GM19463 (cell line): ENCODE data around the gene CPNE7.

Experiments
- ATAC-seq: cut with Tn5 transposase; IDR thresholded peaks from one replicate; pipeline ENCODE4 v1.9.1; 2021; ENCODE audit warnings: mild to moderate bottlenecking, moderate library complexity; ENCODE audit not compliant: unreplicated experiment

CPNE7 gene

DNA sequence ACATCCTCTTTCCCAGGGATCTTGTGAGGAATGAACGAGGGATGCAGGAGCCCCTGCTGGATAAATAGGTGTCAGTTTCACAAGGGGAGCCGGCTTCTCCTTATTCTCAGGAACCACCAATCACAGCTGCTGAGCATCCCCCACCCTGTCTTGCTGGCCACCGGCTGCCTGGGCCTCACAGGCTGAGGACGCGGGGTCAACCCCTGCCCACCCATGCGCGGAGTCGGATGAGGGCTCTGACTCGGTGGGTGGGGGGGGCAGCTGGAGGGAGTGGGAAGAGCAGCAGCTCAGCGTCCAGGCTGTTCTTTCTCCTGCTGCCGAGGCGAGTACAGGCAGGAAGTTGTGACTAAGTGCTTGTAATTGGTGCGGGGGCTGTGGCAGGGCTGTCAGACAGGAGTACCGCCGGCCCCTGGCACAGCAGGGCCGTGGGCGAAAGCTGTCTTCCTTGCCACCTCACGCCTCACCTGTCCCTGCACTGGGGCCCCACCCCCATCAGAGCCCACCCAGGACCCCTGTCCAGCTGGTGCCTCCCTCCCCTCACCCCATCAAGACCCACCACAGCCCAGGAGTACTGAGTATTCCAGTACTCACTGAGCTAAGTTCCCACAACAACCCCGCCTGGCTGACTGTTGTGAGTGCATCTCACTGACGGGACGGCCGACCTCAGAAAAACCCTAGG is 26.9 kb downstream of the CPNE7 start:
- no peak for ATAC-seq

DNA sequence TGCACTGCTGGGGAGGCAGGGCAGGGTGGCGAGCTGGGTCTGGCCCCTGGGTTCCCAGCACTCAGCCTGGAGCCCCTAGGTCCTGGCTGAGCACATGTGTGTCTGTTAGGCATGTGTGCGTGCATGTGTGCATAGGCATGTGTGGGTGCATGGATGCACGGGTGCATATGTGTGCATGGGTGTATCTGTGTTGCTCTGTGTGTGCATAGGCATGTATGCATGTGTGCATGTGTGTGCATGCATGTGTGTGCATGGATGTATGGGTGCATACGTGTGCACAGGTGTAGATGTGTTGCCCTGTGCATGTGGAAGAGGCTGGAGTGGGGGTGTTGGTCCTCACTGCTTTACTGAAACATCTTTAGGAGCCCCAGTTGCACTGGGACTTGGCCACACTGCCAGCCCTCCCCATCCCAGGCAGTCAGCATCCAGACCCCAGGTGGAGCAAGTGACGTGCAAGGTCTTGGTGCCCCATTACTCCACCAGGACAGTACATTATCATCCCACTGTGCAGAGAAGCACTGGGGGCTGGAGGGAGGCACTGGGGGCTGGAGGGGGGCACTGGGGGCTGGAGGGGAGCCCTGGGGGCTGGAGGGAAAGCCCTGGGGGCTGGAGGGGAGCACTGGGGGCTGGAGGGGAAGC is 27.5 kb downstream of the CPNE7 start:
- no peak for ATAC-seq

DNA sequence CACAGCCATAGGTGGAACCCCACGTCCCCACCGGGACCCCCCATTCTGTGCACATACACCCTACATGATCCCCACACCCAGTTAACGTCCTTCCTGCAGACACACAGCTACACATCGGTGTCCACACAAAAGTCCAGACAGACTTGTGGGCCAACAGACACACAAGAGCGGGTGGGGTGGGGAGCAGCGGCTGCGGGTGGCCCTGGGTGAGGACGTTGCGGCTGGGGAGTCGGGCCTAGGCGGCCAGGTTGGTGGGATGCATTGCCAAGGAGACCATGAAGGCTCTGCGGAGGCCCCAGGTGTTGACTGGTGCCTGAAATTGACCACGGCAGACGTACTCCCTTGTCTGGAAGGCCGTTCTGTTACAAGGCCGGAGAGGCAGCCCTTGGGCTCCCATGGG is 29.2 kb downstream of the CPNE7 start:
- no peak for ATAC-seq

DNA sequence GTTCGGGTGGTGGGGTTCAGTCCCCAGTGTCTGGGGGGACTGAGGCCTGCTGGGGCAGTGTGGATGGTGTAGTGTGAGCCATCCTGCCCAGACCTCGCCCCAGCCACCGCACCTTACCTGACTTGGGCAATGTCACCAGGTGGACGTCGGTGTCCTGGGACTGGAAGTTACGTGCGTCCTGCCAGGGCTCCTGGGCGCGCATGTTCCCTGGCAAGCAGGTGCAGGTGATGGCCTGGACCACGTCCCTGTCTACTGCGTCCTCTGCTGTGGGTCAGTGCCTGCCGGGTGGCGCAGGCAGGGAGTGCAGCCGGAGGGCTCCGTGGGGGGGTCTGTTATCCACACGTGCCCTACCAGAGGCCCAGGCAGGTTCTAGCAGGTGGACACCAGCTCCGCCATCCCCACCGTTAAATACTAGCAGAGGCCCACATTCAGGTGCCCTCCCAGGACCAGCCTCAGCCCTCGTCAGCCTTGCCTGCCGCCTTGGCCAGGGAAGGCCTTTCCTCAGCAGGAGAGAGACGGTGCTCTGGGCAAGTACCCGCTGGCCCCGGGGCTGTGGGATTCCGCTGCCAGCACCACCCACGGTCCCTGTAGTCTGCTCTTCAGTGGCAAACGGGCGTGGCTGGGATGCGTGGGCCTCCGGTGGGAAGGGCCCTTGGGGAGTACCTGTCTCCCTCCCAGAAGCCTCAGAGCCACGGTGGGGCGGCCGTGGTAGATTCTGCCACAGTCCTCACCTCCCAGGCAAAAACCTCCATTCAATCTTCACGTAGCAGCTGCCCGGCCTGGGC is 29.8 kb downstream of the CPNE7 start:
- no peak for ATAC-seq

DNA sequence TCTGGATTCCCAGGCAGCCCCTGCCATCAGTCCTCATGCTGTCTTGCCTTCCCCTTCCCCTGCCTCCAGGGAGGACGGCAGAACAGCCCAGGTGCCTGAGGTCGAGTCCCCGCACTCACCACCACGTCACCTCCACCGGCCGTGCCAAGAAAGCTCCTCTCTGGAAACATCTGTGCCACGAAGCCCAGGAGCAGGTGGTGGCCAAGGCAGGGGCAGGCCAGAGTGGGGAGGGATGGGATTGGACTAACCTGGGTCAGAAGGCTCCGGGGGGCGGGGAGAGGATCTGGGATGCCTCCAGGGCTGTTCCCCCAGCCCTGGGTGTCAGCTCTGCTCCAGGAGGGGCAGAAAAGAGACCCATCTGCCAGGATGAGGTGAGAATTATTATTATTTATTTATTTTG is 30.4 kb downstream of the CPNE7 start:
- ATAC-seq = no peak

DNA sequence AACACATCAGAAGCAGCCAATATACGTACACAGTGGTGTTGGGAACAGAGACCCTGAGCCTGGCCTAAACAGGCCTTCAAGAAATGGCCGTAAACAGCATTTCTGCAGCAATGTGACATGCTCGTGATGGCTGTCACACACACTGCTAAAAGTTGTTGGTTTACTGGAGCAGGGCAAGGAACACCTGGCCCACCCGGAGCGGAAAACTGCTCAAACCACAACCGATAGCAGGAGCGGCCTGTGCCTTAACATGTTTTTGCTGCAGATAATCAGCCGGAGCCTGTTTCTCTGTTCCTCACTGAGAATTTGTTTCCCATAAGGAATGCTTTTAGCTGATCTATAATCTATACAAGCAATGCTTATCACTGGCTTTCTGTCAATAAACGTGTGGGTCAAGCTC is 31.9 kb downstream of the CPNE7 start:
- ATAC-seq = no peak

DNA sequence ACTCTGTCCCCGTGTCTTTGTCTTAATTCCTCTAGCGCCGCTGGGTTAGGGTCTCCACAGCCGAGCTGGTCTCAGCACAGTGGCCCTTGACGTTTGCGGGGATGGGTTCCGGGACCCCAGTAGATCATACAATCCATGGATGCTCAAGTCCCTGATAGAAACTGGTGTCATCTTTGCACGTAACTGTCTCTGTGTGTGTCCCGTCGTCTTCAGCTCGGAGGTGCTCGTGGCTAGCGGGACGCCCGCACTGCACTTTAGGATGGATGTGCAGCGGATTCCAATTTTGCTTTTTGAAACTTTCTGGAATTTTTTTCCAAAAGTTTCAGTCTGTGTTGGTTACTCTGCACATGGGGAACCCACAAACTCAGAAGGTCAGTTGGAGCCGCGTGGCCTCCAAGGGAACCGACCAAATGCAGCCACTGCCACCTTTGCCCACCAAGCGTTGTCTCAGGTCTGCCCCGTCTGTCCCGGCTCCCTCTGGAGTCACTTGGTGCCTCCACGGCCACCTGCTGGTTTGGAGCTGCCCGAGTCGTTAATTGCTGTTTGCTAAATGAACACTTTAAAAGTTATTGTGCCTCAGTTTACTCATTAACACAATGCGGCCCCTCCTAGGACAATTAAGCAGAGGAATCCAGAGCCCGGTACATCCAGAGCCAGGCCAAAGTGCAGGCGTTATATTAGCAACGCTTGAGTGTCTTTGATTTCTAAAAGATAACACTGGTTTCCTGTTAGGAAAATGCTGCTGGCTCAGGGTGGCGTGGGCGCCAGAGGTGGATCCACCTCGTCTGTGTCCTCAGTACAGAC is 32.6 kb downstream of the CPNE7 start:
- ATAC-seq = no peak

DNA sequence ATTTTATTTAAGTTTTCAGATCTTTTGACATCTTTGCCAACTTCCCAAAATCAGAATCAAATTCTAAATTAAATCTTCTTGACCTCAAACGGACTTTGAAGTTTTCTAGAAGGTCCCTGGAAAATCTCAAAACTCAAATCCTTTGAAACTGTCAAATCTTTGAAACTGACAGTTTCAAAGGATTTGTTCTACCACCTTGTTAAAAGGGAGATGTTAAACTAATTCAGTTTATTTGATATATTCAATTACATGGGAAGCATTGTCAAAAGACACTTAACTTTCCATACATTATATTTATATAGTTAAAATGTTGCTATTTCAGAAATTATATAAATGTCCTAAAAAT is 34.5 kb downstream of the CPNE7 start:
- no peak for ATAC-seq

DNA sequence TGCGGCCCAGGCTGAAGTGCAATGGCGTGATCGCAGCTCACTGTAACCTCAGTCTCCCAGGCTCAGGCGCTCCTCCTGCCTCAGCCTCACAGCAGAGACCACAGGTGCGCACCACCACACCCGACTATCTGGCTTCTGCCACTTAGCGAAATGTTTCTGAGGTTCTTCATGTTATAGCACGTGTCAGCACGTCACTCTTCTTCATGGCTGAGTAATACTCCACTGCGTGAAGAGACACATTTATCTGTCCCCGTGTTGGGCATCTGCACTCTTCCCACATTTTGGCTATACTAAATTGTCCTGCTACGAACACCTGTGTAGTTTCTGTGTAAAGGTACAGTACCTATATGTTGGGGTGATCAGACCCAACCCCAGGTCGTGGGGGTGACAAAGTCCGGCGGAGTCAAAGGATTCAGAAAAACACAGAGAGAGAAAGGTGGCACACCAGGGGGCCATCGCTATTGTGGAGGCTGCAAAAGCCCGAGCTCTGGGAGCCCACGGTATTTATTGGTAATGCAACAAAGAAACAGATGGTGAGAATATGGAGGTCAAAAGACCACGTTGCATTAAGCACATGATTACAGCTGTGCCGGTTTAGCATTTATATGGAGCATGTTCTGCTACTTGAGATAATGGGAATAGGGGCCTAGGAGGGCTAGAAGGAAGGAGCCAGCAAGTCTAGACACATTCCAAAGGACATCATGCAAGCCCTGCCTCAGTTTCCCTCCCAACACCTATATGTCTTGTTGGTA is 37.0 kb downstream of the CPNE7 start:
- no peak for ATAC-seq

DNA sequence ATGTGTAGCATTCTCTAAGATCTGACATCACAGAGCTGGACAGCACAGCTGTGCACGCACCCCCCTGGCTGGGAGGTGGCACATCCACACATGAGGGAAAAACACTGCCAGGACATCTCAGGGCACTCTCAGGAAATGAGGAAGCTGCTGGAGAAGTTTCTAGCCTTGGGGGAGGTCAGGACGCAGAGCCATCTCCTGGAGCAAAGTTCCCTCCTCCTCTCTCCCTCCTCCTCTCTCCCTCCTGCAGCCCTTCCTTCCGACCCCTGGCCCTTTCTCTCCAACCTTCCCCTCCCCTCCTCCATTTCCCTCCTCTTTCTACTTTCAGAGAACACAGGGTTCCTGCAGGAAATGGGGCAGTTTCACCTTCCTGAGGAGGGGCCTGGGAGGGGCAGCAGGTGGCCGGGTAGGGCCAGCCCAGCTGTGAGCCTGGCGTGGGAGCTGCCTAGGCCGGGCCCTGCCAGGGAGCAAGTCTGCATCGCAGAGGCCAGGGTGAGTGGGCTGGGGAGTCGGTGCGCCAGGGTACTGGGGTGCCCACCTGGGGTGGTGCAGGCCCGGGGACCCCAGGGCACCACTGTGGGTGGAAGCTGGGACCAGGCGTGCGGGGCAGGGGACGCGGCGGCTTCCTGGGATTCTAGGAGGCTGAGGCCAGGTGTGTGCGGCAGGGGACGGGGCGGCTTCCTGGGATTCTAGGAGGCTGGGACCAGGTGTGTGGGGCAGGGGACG is 37.8 kb downstream of the CPNE7 start, which contains the start of gene DPEP1:
DPEP1 (plus strand) TSS at position 412 of the 723 bp plus-strand sequence. CDS start 16,769 bp downstream, outside the sequence.
- ATAC-seq = no peak

DNA sequence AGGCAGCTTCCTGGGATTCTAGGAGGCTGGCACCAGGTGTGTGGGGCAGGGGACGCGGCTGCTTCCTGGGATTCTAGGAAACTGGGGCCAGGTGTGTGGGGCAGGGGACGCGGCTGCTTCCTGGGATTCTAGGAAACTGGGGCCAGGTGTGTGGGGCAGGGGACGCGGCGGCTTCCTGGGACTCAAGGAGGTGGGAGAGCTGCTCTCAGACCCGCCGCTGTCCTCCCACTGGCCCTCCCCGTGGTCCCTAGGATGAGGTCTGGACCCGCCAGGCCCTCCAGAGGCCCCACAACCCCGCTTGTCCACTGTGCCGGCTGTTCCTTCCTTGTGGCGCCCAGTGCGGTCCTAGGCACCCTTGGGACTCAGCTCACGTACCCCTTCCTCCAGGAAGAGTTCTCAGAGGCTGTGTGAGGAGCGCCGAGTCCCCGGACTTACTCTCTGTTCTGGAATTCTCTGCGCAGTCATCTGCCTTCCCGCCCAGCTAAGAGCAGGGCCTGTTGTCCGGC is 38.4 kb downstream of the CPNE7 start:
- no peak for ATAC-seq

DNA sequence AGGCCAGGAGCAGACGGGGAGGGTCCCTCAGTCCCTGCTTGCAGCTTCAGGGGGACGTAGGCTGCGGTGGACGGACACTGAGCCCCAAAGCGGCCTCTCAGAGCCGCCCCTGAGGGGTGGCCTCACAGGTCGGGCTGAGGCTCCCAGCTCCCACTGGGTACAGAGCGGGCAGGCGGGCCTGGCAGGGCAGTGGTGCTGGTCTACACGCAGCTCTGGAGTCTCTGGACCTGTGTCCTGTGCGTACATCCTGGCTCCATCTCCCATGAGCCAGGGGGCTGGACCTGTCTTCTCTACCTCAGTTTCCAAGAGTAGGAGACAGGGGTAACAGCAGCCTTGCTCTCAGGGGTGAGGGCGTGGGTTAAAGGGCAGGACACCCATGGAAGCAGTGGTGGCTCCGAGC is 39.6 kb downstream of the CPNE7 start:
- ATAC-seq = no peak

DNA sequence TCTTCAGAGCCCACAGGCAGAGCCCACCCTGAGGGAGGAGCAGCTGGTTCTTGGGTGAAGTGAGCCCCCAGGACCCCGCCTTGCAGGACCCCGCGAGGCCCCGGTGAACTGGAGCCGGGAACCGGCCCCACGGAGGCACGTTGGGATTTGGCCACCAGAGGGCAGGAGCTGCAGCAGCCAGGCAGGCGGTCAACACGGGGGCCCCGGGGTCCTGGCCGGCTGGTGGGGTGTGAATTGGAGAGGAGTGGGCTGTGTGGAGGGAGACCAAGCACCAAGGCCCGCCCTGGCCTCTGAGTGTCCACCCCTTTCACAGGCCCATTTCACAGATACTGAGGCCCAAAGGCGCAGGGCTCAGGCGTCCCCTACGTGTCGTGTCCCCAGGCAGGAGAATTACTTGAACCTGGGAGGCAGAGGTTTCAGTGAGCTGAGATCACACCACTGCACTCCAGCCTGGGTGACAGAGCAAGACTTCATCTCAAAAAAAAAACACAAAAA is 40.1 kb downstream of the CPNE7 start:
- ATAC-seq = no peak

DNA sequence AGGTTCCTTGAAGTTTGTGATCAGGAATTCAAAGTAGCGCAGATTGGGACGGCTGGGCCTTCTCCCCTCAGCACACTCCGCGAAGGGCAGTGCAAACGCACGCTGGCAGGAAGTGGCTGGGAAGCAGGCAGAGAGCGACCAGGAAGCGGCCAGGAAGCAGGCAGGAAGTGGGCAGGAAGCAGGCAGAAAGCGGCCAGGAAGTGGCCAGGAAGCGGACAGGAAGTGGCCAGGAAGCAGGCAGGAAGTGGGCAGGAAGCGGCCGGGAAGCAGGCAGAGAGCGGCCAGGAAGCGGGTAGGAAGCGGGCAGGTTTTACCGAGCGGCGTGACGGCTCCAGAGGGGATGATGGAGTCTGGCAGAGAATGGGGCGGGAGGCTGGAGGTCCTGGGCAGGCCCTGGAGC is 41.1 kb downstream of the CPNE7 start:
- ATAC-seq = no peak

DNA sequence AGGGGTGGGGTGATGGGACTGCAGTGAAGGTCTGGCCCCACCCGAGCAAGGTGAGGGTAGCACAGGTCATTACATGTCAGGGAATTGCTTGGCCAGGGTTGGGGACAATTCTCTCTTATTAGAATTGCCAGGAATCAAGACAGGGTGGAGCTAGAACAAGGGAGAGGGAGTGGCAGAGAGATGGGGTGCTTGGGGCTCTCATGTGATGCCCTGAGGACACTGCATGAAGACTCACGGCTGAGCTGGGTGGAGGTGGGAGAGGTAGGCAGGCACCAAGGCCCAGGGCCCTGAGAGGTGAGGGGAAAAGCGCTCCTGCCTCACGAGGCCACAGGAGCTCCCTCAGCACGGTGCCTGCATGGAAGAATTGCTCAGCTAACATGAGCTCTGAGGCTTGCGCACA is 41.5 kb downstream of the CPNE7 start:
- ATAC-seq = no peak

DNA sequence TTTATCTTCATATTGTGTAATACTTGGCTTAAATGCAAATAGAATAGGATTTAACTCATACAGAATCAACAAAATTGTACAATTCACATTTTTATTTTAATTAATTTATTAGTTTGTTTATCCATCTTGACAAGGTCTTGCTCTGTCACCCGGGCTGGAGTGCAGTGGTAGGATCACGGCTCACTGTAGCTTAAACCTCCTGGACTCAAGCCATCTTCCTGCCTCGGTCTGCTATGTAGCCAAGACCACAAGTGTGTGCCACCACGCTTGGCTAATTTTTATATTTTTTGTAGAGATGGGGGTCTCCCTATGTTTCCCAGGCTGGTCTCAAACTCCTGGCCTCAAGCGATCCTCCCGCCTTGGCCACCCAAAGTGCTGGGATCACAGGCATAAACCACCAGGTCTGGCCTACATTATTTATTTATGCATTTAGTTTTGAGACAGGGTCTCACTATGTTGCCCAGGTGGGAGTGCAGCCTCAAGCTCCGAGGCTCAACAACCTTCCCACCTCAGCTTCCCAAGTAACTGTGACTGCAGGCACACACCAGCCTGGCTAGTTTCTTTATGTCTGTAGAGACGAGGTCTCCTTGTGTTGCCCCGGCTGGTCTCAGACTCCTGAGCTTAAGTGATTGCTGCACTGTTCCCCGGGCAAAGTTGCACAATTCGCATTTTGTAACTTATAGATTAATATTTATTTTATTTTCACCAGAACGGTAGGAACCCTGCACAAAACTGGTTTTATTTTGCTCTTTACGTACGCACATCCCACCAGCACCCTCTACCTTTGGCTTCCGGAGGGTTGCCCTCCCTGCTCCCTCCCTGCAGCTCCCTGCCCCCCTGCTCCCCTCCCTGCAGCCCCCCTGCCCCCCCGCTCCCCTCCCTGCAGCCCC is 42.8 kb downstream of the CPNE7 start:
- ATAC-seq = no peak

DNA sequence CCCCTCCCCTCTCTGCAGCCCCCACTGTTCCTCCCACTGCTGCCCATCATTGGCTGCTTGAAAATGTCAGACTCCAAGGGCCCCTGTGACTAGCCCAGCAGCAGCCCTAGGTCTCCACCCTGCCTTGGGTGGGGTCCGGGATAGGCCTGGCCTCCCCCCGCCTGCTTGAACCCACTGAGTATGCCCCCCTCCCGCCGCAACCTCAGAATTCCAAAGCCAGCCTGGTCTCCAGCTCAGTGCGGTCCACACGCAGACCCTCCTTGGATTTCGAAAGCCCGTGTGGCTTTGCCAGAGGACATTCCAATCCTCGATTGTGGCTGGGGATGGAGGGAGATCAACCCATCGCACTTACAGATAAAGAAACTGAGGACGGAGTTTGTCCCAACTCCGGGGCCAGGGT is 44.3 kb downstream of the CPNE7 start:
- ATAC-seq = no peak

DNA sequence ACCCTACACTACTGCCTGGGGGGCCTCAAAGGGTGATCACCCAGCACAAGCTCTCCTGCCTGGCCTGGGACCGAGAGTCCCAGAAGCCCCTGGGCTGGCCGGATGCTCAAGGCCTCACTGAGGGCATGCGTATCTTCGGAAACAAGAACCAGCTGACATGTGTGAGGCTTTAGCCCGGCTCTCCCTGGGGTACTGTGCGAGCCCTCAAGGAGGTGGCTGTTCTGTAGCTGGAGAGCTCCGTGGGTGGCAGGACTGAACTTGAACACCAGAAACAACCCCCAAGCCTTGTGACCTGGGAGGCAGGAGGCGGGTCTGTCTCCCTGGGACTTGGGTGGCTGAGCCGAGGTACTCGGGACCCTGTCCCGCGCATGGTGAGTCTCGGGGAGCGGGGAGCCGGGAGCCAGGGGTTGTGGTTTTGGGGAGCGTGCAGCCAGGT is 44.9 kb downstream of the CPNE7 start:
- no peak for ATAC-seq
